Peyer's patch (tissue), 4 donors: ENCODE results near the gene CRIM1. TPM values are rescaled to one million over a fixed set of nuclear protein-coding genes. Genes with fewer than 3 reads are reported as not detected.

Experiments used
- DNase-seq, 3 donors: peaks; one replicate each; pipeline ENCODE4 v3.0.0-alpha.2; 2017 to 2019
- H3K27ac ChIP-seq, 4 donors: fragments of 200-600 bp; sonication (generic); one replicate each; pipeline ENCODE4 v1.5.1; 2016 to 2019
- H3K27me3 ChIP-seq, 2 donors: fragments of 200-600 bp; sonication (generic); one replicate each; pipeline ENCODE4 v1.5.1; 2019
- H3K36me3 ChIP-seq, 3 donors: fragments of 200-600 bp; sonication (generic); one replicate each; pipeline ENCODE4 v1.5.1; 2016 to 2019
- H3K4me1 ChIP-seq, 4 donors: fragments of 200-600 bp; sonication (generic); one replicate each; pipeline ENCODE4 v1.5.1; 2016 to 2019
- H3K4me3 ChIP-seq, 4 donors: fragments of 200-600 bp; sonication (generic); 1 replicate in 3 of 4; 2 replicates in 1 of 4; pipeline ENCODE4 v1.5.1; 2016 to 2019; ENCODE audit warnings: mild to moderate bottlenecking in 1 of 4
- H3K9me3 ChIP-seq, 4 donors: fragments of 200-600 bp; sonication (generic); one replicate each; pipeline ENCODE4 v1.5.1; 2016 to 2019; ENCODE audit warnings: mild to moderate bottlenecking in 1 of 4
- CTCF ChIP-seq, 6 experiments: fragments of 450-650 bp in 4 of 6; fragments of 200-600 bp in 2 of 6; sonication (generic) in 1 of 6; IDR thresholded peaks; one replicate each; pipeline ENCODE4 v1.5.1; 2017 to 2019; ENCODE audit warnings: antibody characterized with exemption in 6 of 6, mild to moderate bottlenecking in 3 of 6, moderate library complexity in 1 of 6
- POLR2A ChIP-seq, 2 donors: fragments of 450-650 bp; IDR thresholded peaks; one replicate each; pipeline ENCODE4 v1.5.1; 2017; ENCODE audit warnings: antibody characterized with exemption in 2 of 2, mild to moderate bottlenecking in 2 of 2, moderate library complexity in 2 of 2
- total RNA-seq, 4 donors: library from RNA; depleted of rRNA; stranded (reverse); fragments of >200 nt; gene quantifications; one replicate each; pipeline ENCODE4 v1.1.0, GENCODE V29; 2016

Gene CRIM1
- total RNA-seq, 4 donors from 2014 or later = 29.9 to 181 (median 63.6) TPM

- no peaks in the 10 kb centered on the region for H3K9me3 ChIP-seq
- no peak overlapping the region for H3K4me3 ChIP-seq
- H3K27me3 ChIP-seq = no peaks in the 10 kb centered on the region
- DNase-seq = no peak
- H3K4me1 ChIP-seq = peaks cover 0 to 8% (median 0%) of the 10 kb centered on the region in 4 donors
- H3K27ac ChIP-seq = peak overlapping the region in 2 of 4 donors; percentile 30 to 52
- TF ChIP-seq CTCF (IDR thresholded peaks at IDR 0.05) (no peak), POLR2A (IDR thresholded peaks at IDR 0.05) (no peak)
- no peaks in the 10 kb centered on the region for H3K36me3 ChIP-seq
These were observed 78.0 kb downstream of the CRIM1 start for GRCh38 chr2:36433311-36434217.

GRCh38 chr2:36438449-36438977, 82.9 kb downstream of the CRIM1 start:
- peak overlapping the region in 1 of 4 donors; percentile 25 for H3K27ac ChIP-seq
- DNase-seq = no peak
- H3K36me3 ChIP-seq = peaks cover 0 to 10% (median 0%) of the 10 kb centered on the region in 3 donors
- H3K4me1 ChIP-seq = peaks cover 0 to 4% (median under 1%) of the 10 kb centered on the region in 4 donors
- no peak overlapping the region for H3K4me3 ChIP-seq
- no peaks in the 10 kb centered on the region for H3K27me3 ChIP-seq
- TF ChIP-seq POLR2A (IDR thresholded peaks at IDR 0.05) (no peak), CTCF (IDR thresholded peaks at IDR 0.05) (no peak)
- H3K9me3 ChIP-seq = no peaks in the 10 kb centered on the region

GRCh38 chr2:36439084-36439483, 83.5 kb downstream of the CRIM1 start:
- no peak for TF ChIP-seq POLR2A (IDR thresholded peaks at IDR 0.05)
- no peak for TF ChIP-seq CTCF (IDR thresholded peaks at IDR 0.05)

GRCh38 chr2:36441065-36441625, 85.6 kb downstream of the CRIM1 start:
- no peak overlapping the region for H3K4me3 ChIP-seq
- TF ChIP-seq POLR2A (IDR thresholded peaks at IDR 0.05) (no peak), CTCF (IDR thresholded peaks at IDR 0.05) (no peak)

More at GRCh38 chr2:36439084-36439483, 83.5 kb downstream of the CRIM1 start:
- Histone ChIP-seq H3K27ac (peak overlapping the region in 1 of 4 donors; percentile 25), H3K9me3 (no peaks in the 10 kb centered on the region), H3K4me1 (peaks cover 0 to 4% (median 0%) of the 10 kb centered on the region in 4 donors), H3K36me3 (peaks cover 0 to 10% (median 0%) of the 10 kb centered on the region in 3 donors), H3K4me3 (no peak overlapping the region), H3K27me3 (no peaks in the 10 kb centered on the region)
- DNase-seq = no peak

GRCh38 chr2:36441816-36442215, 86.2 kb downstream of the CRIM1 start:
- TF ChIP-seq CTCF (IDR thresholded peaks at IDR 0.05) = no peak
- TF ChIP-seq POLR2A (IDR thresholded peaks at IDR 0.05) = no peak
- Histone ChIP-seq H3K36me3 (peaks cover 0 to 10% (median 0%) of the 10 kb centered on the region in 3 donors), H3K27me3 (no peaks in the 10 kb centered on the region), H3K4me3 (no peak overlapping the region), H3K4me1 (peaks cover 0 to 4% (median 0%) of the 10 kb centered on the region in 4 donors), H3K9me3 (no peaks in the 10 kb centered on the region), H3K27ac (peak overlapping the region in 1 of 4 donors; percentile 39)
- no peak for DNase-seq

More at GRCh38 chr2:36441065-36441625, 85.6 kb downstream of the CRIM1 start:
- no peak for DNase-seq
- H3K9me3 ChIP-seq = no peaks in the 10 kb centered on the region
- H3K27me3 ChIP-seq = no peaks in the 10 kb centered on the region
- H3K4me1 ChIP-seq = peaks cover 0 to 4% (median 0%) of the 10 kb centered on the region in 4 donors
- peaks cover 0 to 10% (median 0%) of the 10 kb centered on the region in 3 donors for H3K36me3 ChIP-seq
- H3K27ac ChIP-seq = peak overlapping the region in 1 of 4 donors; percentile 39
